ENCODE measurements around the gene ZDHHC14.

The ZDHHC14 gene

GRCh38 chr6:157706883-157707282 is 325.9 kb downstream of the ZDHHC14 start:
- ChIA-PET POLR2A (ENCODE audit: low non-redundant PET) (no interaction called here), CTCF (no interaction called here)
- no peak overlapping the region for H3K27ac ChIP-seq
- TF ChIP-seq, protein P1, sequence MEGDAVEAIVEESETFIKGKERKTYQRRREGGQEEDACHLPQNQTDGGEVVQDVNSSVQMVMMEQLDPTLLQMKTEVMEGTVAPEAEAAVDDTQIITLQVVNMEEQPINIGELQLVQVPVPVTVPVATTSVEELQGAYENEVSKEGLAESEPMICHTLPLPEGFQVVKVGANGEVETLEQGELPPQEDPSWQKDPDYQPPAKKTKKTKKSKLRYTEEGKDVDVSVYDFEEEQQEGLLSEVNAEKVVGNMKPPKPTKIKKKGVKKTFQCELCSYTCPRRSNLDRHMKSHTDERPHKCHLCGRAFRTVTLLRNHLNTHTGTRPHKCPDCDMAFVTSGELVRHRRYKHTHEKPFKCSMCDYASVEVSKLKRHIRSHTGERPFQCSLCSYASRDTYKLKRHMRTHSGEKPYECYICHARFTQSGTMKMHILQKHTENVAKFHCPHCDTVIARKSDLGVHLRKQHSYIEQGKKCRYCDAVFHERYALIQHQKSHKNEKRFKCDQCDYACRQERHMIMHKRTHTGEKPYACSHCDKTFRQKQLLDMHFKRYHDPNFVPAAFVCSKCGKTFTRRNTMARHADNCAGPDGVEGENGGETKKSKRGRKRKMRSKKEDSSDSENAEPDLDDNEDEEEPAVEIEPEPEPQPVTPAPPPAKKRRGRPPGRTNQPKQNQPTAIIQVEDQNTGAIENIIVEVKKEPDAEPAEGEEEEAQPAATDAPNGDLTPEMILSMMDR (conservative IDR thresholded peaks at IDR 0.05; ENCODE audit: low read depth): no peak
- no peak for DNase-seq (ENCODE audit: low spot score)

GRCh38 chr6:157707576-157707975 is 326.6 kb downstream of the ZDHHC14 start:
- CTCF ChIA-PET: interaction anchor here (0.5 kb wide), 1 partner anchor 204 kb away, joined by 3 read pairs; no protein-coding TSS in a partner anchor
- TF ChIP-seq, protein P1 (conservative IDR thresholded peaks at IDR 0.05; ENCODE audit: low read depth): no peak
- POLR2A ChIA-PET (ENCODE audit: low non-redundant PET): no interaction called here
- no peak overlapping the region for H3K27ac ChIP-seq
- DNase-seq (ENCODE audit: low spot score): no peak

GRCh38 chr6:157708239-157708638 is 327.2 kb downstream of the ZDHHC14 start:
- no peak overlapping the region for H3K27ac ChIP-seq
- ChIA-PET CTCF (interaction anchor here (0.5 kb wide), 1 partner anchor 551 kb away, joined by 4 read pairs; no protein-coding TSS in a partner anchor), POLR2A (ENCODE audit: low non-redundant PET) (no interaction called here)
- TF ChIP-seq, protein P1 (conservative IDR thresholded peaks at IDR 0.05; ENCODE audit: low read depth): no peak
- DNase-seq (ENCODE audit: low spot score): no peak

DNA sequence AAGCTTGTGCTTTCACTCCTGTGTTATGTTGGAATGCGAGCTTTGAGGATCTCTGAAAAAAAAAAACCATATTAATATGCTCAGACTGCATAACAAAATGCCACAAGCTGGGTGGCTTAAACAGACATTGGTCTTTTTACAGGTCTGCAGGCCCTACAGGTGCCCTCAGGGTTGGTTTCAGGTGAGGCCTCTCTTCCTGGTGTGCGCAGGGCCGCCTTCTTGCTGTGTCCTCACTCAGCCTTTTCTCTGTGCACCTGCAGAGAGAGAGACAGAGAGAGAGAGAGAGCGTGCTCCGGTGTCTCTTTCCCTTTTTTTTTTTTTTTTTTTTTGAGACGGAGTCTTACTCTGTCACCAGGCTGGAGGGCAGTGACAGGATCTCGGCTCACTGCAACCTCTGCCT is 327.9 kb downstream of the ZDHHC14 start:
- H3K27ac ChIP-seq: no peak overlapping the region
- DNase-seq (ENCODE audit: low spot score): no peak
- ChIA-PET POLR2A (ENCODE audit: low non-redundant PET) (no interaction called here), CTCF (interaction anchor here (0.5 to 0.6 kb wide), 2 partner anchors 47 to 550 kb away, joined by 3 to 4 read pairs; no protein-coding TSS in a partner anchor)
- TF ChIP-seq, protein P1 (conservative IDR thresholded peaks at IDR 0.05; ENCODE audit: low read depth): no peak

DNA sequence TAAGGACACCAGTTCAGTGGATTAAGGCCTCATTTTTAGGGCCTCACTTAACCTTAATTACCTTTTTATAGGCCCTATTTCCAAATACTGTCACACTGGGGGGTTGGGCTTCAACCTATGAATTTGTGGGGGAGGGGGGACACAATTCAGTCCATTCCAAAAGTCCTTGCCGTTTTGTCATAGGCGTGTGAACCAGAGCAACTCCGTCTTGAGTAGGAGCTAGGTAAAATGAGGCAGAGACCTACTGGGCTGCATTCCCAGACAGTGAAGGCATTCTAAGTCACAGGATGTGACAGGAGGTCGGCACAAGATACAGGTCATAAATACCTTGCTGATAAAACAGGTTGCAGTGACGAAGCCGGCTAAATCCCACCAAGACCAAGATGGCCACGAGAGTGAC is 328.6 kb downstream of the ZDHHC14 start:
- TF ChIP-seq, protein P1 (conservative IDR thresholded peaks at IDR 0.05; ENCODE audit: low read depth): no peak
- ChIA-PET POLR2A (ENCODE audit: low non-redundant PET) (no interaction called here), CTCF (interaction anchor here (0.6 kb wide), 1 partner anchor 47 kb away, joined by 3 read pairs; no protein-coding TSS in a partner anchor)
- no peak overlapping the region for H3K27ac ChIP-seq
- DNase-seq (ENCODE audit: low spot score): no peak

GRCh38 chr6:157710604-157711003 is 329.6 kb downstream of the ZDHHC14 start:
- H3K27ac ChIP-seq: no peak overlapping the region
- no peak for DNase-seq (ENCODE audit: low spot score)
- ChIA-PET CTCF (interaction anchor here (1.1 kb wide), 1 partner anchor 163 kb away, joined by 3 read pairs; no protein-coding TSS in a partner anchor), POLR2A (ENCODE audit: low non-redundant PET) (no interaction called here)
- TF ChIP-seq, protein P1 (conservative IDR thresholded peaks at IDR 0.05; ENCODE audit: low read depth): no peak

Data from RWPE1 (cell line).